Astrocyte (in vitro differentiated cells and primary cell): ENCODE data around the gene FGGY. TPM values are rescaled to one million over a fixed set of nuclear protein-coding genes. Genes with fewer than 3 reads are reported as not detected.

Source experiments
- DNase-seq: peaks from one replicate; pipeline ENCODE4 v3.0.0-alpha.2; 2010; ENCODE audit warnings: low read depth
- FAIRE-seq: peaks from 2 replicates; lab custom pipeline; 2011; peaks lifted over from hg19 to GRCh38; lab: Jason Lieb, UNC
- H2AFZ ChIP-seq: 2 replicates; pipeline ENCODE4 v1.6.0; 2012; ENCODE audit warnings: low read depth, low read length, inconsistent platforms
- H3K27ac ChIP-seq: 2 replicates; pipeline ENCODE4 v1.5.1; 2011; ENCODE audit warnings: low read depth, low read length, inconsistent platforms
- H3K27me3 ChIP-seq: 2 replicates; pipeline ENCODE4 v1.6.0; 2011; ENCODE audit warnings: low read length, inconsistent platforms; ENCODE audit not compliant: insufficient read depth
- H3K36me3 ChIP-seq: 2 replicates; pipeline ENCODE4 v1.5.1; 2011; ENCODE audit warnings: low read length, inconsistent platforms; ENCODE audit not compliant: insufficient read depth
- H3K4me1 ChIP-seq: 2 replicates; pipeline ENCODE4 v1.5.1; 2011; ENCODE audit warnings: low read length, inconsistent platforms; ENCODE audit not compliant: insufficient read depth
- H3K4me2 ChIP-seq: 2 replicates; pipeline ENCODE4 v1.6.0; 2012; ENCODE audit warnings: low read length, inconsistent platforms
- H3K4me3 ChIP-seq: 2 replicates; pipeline ENCODE4 v1.5.1; 2011; ENCODE audit warnings: low read depth, mild to moderate bottlenecking, low read length, inconsistent platforms; ENCODE audit not compliant: insufficient read depth
- H3K79me2 ChIP-seq: 2 replicates; pipeline ENCODE4 v1.6.0; 2012; ENCODE audit warnings: mild to moderate bottlenecking, low read length, inconsistent platforms; ENCODE audit not compliant: insufficient read depth
- H3K9ac ChIP-seq: 2 replicates; pipeline ENCODE4 v1.6.0; 2012; ENCODE audit warnings: mild to moderate bottlenecking, low read length, inconsistent platforms
- H3K9me3 ChIP-seq: 2 replicates; pipeline ENCODE4 v1.5.1; 2012; ENCODE audit warnings: low read depth, mild to moderate bottlenecking, low read length, inconsistent platforms; ENCODE audit not compliant: insufficient read depth
- H4K20me1 ChIP-seq: 2 replicates; pipeline ENCODE4 v1.6.0; 2012; ENCODE audit warnings: low read length, inconsistent platforms; ENCODE audit not compliant: insufficient read depth
- H3K27ac Mint-ChIP-seq: one replicate; pipeline ENCODE4 v1.8.0; 2021; ENCODE audit warnings: mild to moderate bottlenecking, mixed read lengths; ENCODE audit not compliant: unreplicated experiment
- H3K27me3 Mint-ChIP-seq: one replicate; pipeline ENCODE4 v1.8.0; 2021; ENCODE audit warnings: low read depth, mixed read lengths; ENCODE audit not compliant: unreplicated experiment
- H3K36me3 Mint-ChIP-seq: one replicate; pipeline ENCODE4 v1.8.0; 2021; ENCODE audit warnings: low read depth, mixed read lengths; ENCODE audit not compliant: unreplicated experiment
- H3K4me1 Mint-ChIP-seq: one replicate; pipeline ENCODE4 v1.8.0; 2021; ENCODE audit warnings: low read depth, mixed read lengths; ENCODE audit not compliant: unreplicated experiment
- H3K4me3 Mint-ChIP-seq: one replicate; pipeline ENCODE4 v1.8.0; 2021; ENCODE audit warnings: mild to moderate bottlenecking, moderate library complexity, mixed read lengths; ENCODE audit not compliant: unreplicated experiment
- H3K9me3 Mint-ChIP-seq: one replicate; pipeline ENCODE4 v1.8.0; 2021; ENCODE audit warnings: mild to moderate bottlenecking, mixed read lengths; ENCODE audit not compliant: unreplicated experiment
- EZH2 ChIP-seq: IDR thresholded peaks from 2 replicates; pipeline ENCODE4 v1.6.1; 2012; ENCODE audit warnings: mild to moderate bottlenecking, low read length, inconsistent platforms; ENCODE audit not compliant: insufficient read depth
- total RNA-seq: library from RNA; stranded (reverse); gene quantifications from 2 replicates; pipeline ENCODE4 v1.2.1, GENCODE V29; 2021
- TF ChIP-seq, protein P1 (sequence below): IDR thresholded peaks from 2 replicates; pipeline ENCODE4 v1.5.1; 2011; ENCODE audit warnings: low read depth, mild to moderate bottlenecking, inconsistent platforms, low read length, moderate library complexity; ENCODE audit not compliant: insufficient read depth

FGGY gene
- total RNA-seq, 1 donor from 2014 or later = 6.8 TPM

DNA sequence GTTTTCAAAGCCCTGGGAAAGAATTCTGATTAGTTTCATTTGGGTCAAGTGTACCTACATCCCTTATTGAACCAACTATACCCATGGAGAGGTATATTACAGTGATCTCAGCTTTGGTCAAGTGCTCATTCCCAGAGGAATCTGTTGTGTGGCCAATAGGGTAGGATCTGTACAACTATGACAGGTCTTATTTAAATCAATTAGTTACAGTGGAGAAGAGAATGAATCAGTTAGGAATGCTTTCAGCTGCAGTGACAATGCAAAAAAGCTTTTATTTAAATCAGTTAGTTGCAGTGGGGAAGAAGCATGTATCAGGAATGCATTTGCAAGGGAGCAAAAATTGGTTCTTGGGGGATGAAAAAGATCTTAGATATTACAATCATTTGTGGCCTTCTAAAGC lies 119.0 kb downstream of the FGGY start:
- peaks cover 8% of the 10 kb centered on the region for H3K9me3 Mint-ChIP-seq
- peak; percentile 88 for DNase-seq

GRCh38 chr1:59417406-59417805 lies 120.5 kb downstream of the FGGY start:
- Histone ChIP-seq H3K4me3 (no peak overlapping the region), H3K27ac (no peak overlapping the region), H2AFZ (no peak overlapping the region), H3K9ac (no peak overlapping the region), H3K36me3 (no peaks in the 10 kb centered on the region), H3K79me2 (no peaks in the 10 kb centered on the region), H3K4me2 (no peak overlapping the region), H3K9me3 (no peaks in the 10 kb centered on the region), H3K4me1 (no peaks in the 10 kb centered on the region), H4K20me1 (no peaks in the 10 kb centered on the region), H3K27me3 (no peaks in the 10 kb centered on the region)
- no peak for TF ChIP-seq EZH2
- TF ChIP-seq, protein P1, sequence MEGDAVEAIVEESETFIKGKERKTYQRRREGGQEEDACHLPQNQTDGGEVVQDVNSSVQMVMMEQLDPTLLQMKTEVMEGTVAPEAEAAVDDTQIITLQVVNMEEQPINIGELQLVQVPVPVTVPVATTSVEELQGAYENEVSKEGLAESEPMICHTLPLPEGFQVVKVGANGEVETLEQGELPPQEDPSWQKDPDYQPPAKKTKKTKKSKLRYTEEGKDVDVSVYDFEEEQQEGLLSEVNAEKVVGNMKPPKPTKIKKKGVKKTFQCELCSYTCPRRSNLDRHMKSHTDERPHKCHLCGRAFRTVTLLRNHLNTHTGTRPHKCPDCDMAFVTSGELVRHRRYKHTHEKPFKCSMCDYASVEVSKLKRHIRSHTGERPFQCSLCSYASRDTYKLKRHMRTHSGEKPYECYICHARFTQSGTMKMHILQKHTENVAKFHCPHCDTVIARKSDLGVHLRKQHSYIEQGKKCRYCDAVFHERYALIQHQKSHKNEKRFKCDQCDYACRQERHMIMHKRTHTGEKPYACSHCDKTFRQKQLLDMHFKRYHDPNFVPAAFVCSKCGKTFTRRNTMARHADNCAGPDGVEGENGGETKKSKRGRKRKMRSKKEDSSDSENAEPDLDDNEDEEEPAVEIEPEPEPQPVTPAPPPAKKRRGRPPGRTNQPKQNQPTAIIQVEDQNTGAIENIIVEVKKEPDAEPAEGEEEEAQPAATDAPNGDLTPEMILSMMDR = no peak
- H3K27me3 Mint-ChIP-seq = no peaks in the 10 kb centered on the region
- peaks cover 27% of the 10 kb centered on the region for H3K4me1 Mint-ChIP-seq
- H3K9me3 Mint-ChIP-seq = peaks cover 8% of the 10 kb centered on the region
- FAIRE-seq = no peak
- peaks cover 2% of the 10 kb centered on the region for H3K36me3 Mint-ChIP-seq
- no peak overlapping the region for H3K4me3 Mint-ChIP-seq
- DNase-seq = peak; percentile 37
- H3K27ac Mint-ChIP-seq = no peak overlapping the region

More for the DNA sequence above, 119.0 kb downstream of the FGGY start:
- Histone ChIP-seq H3K27me3 (no peaks in the 10 kb centered on the region), H3K9ac (no peak overlapping the region), H3K4me1 (no peaks in the 10 kb centered on the region), H2AFZ (no peak overlapping the region), H4K20me1 (no peaks in the 10 kb centered on the region), H3K9me3 (no peaks in the 10 kb centered on the region), H3K27ac (no peak overlapping the region), H3K4me3 (no peak overlapping the region), H3K79me2 (no peaks in the 10 kb centered on the region), H3K36me3 (no peaks in the 10 kb centered on the region), H3K4me2 (no peak overlapping the region)
- Mint-ChIP-seq H3K27me3 (no peaks in the 10 kb centered on the region), H3K4me1 (peaks cover 27% of the 10 kb centered on the region), H3K4me3 (no peak overlapping the region), H3K36me3 (peaks cover 2% of the 10 kb centered on the region), H3K27ac (peak overlapping the region; percentile 26)
- FAIRE-seq = no peak
- TF ChIP-seq, protein P1 = no peak
- no peak for TF ChIP-seq EZH2

- TF ChIP-seq, protein P1 = no peak
- no peak for TF ChIP-seq EZH2
- no peaks in the 10 kb centered on the region for H3K9me3 ChIP-seq
- H3K27ac Mint-ChIP-seq = peak overlapping the region; percentile 56
- H2AFZ ChIP-seq = no peak overlapping the region
- peaks cover 8% of the 10 kb centered on the region for H3K9me3 Mint-ChIP-seq
- H3K4me3 Mint-ChIP-seq = no peak overlapping the region
- H3K4me2 ChIP-seq = no peak overlapping the region
- no peak for FAIRE-seq
- peaks cover 2% of the 10 kb centered on the region for H3K36me3 Mint-ChIP-seq
- H3K4me1 Mint-ChIP-seq = peaks cover 27% of the 10 kb centered on the region
- no peaks in the 10 kb centered on the region for H3K4me1 ChIP-seq
- no peak overlapping the region for H3K27ac ChIP-seq
- peak; percentile 62 for DNase-seq
- no peak overlapping the region for H3K9ac ChIP-seq
- no peaks in the 10 kb centered on the region for H3K27me3 ChIP-seq
- no peaks in the 10 kb centered on the region for H4K20me1 ChIP-seq
- H3K4me3 ChIP-seq = no peak overlapping the region
- no peaks in the 10 kb centered on the region for H3K79me2 ChIP-seq
- no peaks in the 10 kb centered on the region for H3K27me3 Mint-ChIP-seq
- no peaks in the 10 kb centered on the region for H3K36me3 ChIP-seq
Measured at GRCh38 chr1:59418363-59419144, 121.7 kb downstream of the FGGY start.
